AG09309 (cell line): ENCODE results near the gene ITGBL1.

ENCODE experiments used
- DNase-seq: peaks from one replicate; pipeline ENCODE4 v3.0.0-alpha.2; 2010; ENCODE audit warnings: low read depth
- H3K4me3 ChIP-seq: 2 replicates; pipeline ENCODE4 v1.5.1; 2011; ENCODE audit warnings: mild to moderate bottlenecking, low read depth, low read length, moderate library complexity; ENCODE audit not compliant: control insufficient read depth
- TF ChIP-seq, protein P1 (sequence below): IDR thresholded peaks from 2 replicates; pipeline ENCODE4 v1.5.1; 2011; ENCODE audit warnings: mild to moderate bottlenecking, low read depth, low read length, inconsistent platforms; ENCODE audit not compliant: insufficient read depth, control insufficient read depth; ENCODE audit errors: missing control alignments

The ITGBL1 gene

DNA sequence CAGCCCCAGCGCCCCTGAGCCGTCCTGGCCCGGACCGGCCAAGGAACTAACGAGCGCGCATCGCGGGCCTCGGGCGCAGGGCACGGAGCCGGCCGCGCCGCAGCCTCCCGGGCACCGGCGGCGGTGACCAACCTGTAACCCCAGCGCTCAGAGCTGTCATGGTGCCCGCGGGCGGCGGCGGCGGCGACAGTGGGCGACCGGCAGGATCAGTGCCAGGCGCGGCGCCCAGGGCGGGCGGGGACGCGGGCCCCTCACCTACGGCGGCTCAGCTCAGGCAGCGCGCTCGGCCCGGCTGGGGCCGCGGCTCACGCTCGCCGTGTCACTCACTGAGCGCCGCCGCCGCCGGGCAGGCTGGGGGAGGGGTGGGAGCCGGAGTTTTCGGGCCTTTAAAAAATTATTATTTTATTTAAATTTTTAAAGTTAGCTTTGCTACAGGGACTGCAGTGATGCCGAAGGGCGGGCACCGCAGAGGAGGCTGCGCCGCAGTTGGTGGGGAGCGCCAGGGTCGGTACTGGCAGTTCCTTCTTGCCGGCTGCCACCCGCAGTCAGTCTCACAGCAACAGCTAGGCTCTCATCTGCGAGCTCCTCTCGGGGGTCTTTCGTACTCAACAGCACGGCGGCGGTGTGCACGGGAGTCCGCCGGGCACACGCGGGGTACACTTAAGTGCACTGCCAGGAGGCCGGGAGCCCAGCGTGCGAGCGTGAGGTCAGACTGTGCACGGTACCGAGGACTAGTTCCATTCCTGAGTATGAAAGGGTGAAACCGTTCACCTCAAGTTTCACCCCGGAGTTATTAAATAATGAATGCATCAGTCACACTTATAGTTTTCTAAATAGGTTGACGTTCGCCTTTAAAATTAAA, 36.1 kb upstream of the ITGBL1 start, which contains the start of gene NALCN:
Gene NALCN (minus strand): TSS at position 328 of the 862 bp plus-strand sequence. CDS start 17,382 bp downstream, outside the sequence.
- peak within 1 kb of the TSS; percentile 58 for H3K4me3 ChIP-seq
- DNase-seq, result no peak
- TF ChIP-seq, protein P1, sequence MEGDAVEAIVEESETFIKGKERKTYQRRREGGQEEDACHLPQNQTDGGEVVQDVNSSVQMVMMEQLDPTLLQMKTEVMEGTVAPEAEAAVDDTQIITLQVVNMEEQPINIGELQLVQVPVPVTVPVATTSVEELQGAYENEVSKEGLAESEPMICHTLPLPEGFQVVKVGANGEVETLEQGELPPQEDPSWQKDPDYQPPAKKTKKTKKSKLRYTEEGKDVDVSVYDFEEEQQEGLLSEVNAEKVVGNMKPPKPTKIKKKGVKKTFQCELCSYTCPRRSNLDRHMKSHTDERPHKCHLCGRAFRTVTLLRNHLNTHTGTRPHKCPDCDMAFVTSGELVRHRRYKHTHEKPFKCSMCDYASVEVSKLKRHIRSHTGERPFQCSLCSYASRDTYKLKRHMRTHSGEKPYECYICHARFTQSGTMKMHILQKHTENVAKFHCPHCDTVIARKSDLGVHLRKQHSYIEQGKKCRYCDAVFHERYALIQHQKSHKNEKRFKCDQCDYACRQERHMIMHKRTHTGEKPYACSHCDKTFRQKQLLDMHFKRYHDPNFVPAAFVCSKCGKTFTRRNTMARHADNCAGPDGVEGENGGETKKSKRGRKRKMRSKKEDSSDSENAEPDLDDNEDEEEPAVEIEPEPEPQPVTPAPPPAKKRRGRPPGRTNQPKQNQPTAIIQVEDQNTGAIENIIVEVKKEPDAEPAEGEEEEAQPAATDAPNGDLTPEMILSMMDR, result no peak

DNA sequence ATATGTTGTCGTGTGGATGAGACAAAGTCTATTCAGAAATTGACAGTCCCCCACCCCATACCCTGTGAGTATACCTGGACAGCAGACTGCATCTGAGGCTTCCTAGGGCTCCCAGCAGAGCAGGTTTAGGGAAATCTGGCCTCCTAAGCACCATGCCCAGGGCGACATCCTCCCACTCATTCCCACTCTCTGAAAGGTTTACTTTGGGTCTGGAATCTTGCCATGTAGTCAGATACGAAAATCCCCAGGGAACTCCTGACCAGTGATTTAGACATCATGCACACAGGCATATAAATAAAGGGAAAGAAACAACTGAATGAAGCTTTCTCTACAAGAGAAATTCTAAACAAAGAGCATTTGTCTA, 35.5 kb upstream of the ITGBL1 start:
- TF ChIP-seq, protein P1, result no peak
- DNase-seq, result no peak
- H3K4me3 ChIP-seq, result peak overlapping the region; percentile 58

DNA sequence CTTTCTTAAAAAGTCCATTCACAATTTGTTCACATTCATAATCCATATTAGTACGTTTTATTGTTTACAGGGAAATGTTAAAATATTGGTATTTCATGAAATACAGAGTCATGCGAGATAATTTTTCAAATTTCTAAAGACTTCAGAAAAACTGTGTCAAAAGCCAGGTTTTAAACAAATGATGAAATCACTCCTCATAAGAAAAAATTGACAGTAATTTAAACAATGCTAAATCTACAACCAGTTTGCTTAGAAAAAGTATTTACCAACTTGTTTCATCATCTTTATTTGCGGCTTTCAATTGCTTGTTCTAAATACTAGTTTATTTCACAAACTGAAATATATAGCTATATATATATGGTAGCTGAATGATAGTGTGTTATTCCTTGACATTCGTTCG, 35.0 kb upstream of the ITGBL1 start:
- no peak overlapping the region for H3K4me3 ChIP-seq
- no peak for DNase-seq
- TF ChIP-seq, protein P1, result no peak

DNA sequence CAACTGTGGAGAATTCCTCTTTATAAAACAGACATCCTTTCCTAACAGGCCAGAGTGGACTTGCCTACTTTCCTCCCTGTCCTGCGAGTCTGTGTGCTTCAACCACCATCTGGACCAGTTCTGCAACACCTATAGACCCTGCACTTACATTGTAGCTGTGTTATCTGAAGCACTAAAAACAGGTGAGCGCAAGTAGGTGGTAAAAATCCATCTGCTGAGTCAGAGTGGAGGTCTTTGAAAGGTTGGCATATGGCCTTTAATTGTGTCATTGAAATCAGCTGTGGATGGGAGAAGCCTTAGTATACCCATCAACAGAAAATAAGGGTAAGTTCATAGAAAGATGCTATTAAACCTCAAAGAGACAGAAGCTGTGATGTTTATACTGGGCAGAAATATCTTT, 28.6 kb upstream of the ITGBL1 start:
- no peak overlapping the region for H3K4me3 ChIP-seq
- TF ChIP-seq, protein P1, result no peak
- DNase-seq, result no peak

DNA sequence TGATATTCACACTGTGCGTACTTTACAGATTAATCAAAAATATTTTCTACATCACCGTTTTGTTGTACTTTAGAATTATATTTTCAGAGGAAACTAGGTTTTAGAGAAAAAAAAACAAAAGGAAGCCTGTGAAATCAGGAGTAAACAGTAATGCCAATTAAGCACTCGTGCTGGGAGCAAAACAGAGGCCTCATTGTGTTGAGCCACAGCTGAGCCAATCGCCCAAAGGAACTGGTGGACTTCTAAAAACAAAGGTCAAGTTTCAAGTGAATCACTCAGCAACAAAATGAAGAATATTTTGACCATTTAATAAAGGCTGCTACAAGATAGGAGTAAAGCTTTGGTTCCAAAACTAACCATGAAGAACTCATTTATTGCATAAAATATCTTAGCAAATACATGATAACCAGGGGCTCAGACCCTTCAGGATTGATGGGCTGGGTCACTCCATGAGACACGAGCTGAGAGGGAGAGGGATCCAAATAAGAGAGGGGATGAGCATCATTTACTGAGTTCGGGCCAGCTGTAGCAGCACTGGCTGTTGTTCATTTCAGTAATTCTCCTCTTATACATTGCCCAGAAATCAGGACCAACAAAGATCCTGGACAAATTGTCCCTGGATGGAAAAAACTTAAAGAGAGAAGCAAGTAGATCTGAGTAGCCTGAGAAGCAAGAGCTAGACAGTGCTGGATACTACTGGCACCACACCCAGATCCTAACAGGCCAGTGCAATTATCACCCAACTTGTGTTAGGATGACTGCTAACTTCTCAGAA, 27.9 kb upstream of the ITGBL1 start:
- H3K4me3 ChIP-seq, result no peak overlapping the region
- DNase-seq, result no peak
- TF ChIP-seq, protein P1, result no peak

DNA sequence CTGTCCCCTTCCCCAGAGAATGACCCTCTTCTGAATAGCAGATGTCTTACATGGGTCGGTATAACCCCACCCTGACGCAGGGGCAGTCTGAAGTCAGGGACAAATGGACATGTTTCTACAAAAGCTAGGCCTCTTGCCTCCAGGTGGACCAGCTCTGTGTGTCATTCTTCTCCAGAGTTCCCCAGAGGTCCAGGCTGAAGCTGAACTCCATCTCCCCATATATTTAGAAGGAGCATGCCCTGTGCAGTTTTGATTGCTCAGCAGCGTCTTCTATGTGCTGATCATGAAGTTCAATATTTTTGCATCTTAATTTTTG, 27.4 kb upstream of the ITGBL1 start:
- DNase-seq, result no peak
- no peak overlapping the region for H3K4me3 ChIP-seq
- TF ChIP-seq, protein P1, result no peak
